ENCODE measurements around the gene KLHL26. TPM values are rescaled to one million over a fixed set of nuclear protein-coding genes. Genes with fewer than 3 reads are reported as not detected.

Gene KLHL26
- total RNA-seq, 4 donors from 2014 or later: 6.7 to 29.0 (median 12.1) TPM

DNA sequence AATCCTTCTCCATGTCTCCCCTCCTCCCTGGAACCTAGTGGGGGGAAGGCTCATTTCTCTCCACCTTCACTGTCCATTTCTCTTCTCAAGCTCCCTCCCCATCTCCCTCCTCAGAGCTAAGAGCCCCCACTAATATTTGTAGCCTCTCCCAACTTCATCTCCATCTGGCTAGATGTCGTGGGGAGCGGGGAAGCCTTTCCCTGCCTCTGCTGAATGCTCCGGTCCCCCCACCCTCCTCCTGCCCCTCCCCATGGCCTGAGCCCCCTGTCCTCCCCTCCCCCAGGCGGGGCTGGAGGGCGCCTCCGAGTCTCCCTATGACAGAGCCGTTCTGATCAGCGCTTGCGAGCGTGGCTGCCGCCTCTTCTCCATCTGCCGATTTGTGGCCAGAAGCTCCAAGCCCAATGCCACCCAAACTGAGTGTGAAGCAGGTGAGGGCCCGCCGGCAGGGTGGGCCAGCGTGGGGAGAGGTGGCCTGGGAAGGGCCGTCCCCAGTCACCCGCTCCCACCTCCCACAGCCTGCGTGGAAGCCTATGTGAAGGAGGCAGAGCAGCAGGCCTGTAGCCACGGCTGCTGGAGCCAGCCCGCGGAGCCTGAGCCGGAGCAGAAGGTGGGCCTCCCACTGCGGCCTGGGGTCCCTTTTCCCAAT lies 23.1 kb upstream of the KLHL26 start:
- TF ChIP-seq, protein P1, sequence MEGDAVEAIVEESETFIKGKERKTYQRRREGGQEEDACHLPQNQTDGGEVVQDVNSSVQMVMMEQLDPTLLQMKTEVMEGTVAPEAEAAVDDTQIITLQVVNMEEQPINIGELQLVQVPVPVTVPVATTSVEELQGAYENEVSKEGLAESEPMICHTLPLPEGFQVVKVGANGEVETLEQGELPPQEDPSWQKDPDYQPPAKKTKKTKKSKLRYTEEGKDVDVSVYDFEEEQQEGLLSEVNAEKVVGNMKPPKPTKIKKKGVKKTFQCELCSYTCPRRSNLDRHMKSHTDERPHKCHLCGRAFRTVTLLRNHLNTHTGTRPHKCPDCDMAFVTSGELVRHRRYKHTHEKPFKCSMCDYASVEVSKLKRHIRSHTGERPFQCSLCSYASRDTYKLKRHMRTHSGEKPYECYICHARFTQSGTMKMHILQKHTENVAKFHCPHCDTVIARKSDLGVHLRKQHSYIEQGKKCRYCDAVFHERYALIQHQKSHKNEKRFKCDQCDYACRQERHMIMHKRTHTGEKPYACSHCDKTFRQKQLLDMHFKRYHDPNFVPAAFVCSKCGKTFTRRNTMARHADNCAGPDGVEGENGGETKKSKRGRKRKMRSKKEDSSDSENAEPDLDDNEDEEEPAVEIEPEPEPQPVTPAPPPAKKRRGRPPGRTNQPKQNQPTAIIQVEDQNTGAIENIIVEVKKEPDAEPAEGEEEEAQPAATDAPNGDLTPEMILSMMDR (IDR thresholded peaks at IDR 0.05; ENCODE audit: low read depth): no peak

DNA sequence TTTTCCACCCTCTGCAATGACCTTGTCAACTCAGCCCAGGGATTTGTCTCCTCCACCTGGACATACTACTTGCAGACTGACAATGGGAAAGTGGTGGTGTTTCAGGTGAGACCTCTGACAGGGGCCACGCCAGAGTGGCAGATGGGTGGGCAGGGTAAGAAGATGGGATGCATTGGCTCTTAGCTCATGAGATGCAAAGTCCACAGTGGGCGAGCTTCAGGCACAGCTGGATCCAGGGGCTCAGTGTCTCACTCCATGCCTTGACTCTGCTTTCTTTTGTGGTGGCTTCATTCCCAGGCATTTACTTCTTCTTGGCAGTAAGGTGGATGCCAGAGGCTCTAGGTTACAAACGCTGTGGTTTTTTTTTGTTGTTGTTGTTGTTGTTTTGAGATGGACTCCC lies 20.8 kb upstream of the KLHL26 start:
- TF ChIP-seq, protein P1 (IDR thresholded peaks at IDR 0.05; ENCODE audit: low read depth): no peak

- TF ChIP-seq, protein P1 (IDR thresholded peaks at IDR 0.05; ENCODE audit: low read depth): no peak
Measured at GRCh38 chr19:18617562-18617961, 19.3 kb upstream of the KLHL26 start.

- TF ChIP-seq, protein P1 (IDR thresholded peaks at IDR 0.05; ENCODE audit: low read depth): no peak
Measured at GRCh38 chr19:18618236-18618635, 18.6 kb upstream of the KLHL26 start.

- TF ChIP-seq, protein P1 (IDR thresholded peaks at IDR 0.05; ENCODE audit: low read depth): no peak
Measured at GRCh38 chr19:18620311-18620710, 16.5 kb upstream of the KLHL26 start.

DNA sequence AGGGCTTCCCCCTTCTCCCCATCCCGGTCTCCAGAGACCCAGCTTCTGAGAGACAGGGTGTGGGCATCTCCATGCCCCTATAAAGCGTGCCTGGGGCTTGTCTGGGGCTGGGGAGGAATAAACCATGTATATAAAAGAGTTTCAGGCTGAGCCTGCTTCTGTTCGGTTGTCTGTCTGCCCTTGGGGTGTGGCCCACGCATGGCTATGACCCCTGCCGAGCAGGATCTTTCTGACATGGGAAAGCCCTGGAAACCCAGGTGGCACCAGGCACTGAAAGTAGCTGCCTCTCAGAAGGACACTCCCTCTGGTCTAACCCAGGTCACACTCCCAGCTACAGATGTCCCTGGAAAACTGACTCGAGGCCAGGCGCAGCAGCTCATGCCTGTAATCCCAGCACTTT lies 15.9 kb upstream of the KLHL26 start:
- TF ChIP-seq, protein P1 (IDR thresholded peaks at IDR 0.05; ENCODE audit: low read depth): no peak

DNA sequence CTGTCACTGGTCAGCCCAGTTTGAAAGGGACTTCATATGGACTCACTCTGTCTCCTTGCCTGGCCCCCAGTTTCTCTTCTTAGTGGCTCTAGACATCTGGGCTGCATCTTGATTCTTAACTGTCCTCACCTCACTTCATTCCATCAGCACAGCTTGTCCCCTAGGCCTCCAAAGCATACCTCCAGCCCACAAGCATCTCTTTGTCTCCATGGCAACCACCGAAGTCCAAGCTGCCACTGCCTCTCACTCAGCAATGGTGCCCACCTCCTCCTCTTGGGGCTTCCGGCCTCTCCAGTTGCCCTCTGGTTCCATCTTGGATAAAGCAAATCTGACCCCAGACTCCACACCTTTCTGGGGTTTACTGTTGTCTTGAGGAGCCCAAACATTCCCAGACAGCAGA lies 9.9 kb upstream of the KLHL26 start:
- TF ChIP-seq, protein P1 (IDR thresholded peaks at IDR 0.05; ENCODE audit: low read depth): no peak

Data from subcutaneous adipose tissue (tissue), 4 donors.